ENCODE measurements around the gene MEGF9. TPM values are rescaled to one million over a fixed set of nuclear protein-coding genes. Genes with fewer than 3 reads are reported as not detected.

Gene MEGF9
- total and polyA plus RNA-seq, 4 donors = 5.9 to 21.5 (median 12.0) TPM

GRCh38 chr9:120567874-120568273 lies 146.4 kb downstream of the MEGF9 start:
- peaks cover 0 to 3% of the 10 kb centered on the region in 2 donors for H3K4me1 ChIP-seq (ENCODE audit: control insufficient read depth in 1 of 2, insufficient read depth in 2 of 2, low read length in 2 of 2)
- H3K27ac ChIP-seq (ENCODE audit: low read depth in 1 of 2, low read length in 2 of 2) = no peak overlapping the region
- ATAC-seq (ENCODE audit: low FRiP score) (no peak), DNase-seq (no peak)
- intact Hi-C loops (cut with DNase I) = no loop called here
- no peaks in the 10 kb centered on the region for H3K27me3 ChIP-seq (ENCODE audit: control insufficient read depth in 1 of 2, insufficient read depth in 2 of 2, low read length in 1 of 2)
- no peak overlapping the region for H3K4me3 ChIP-seq (ENCODE audit: low read length in 2 of 2)
- peaks cover 2 to 6% of the 10 kb centered on the region in 2 donors for H3K36me3 ChIP-seq (ENCODE audit: control insufficient read depth in 1 of 2, insufficient read depth in 2 of 2, low read length in 1 of 2)
- WGBS, 2 donors = 96 to 97% methylated on average over 4 of the region's 4 CpGs
- no peaks in the 10 kb centered on the region for H3K9me3 ChIP-seq (ENCODE audit: control insufficient read depth, low read length)

GRCh38 chr9:120567081-120567480 lies 147.2 kb downstream of the MEGF9 start:
- 91 to 93% methylated on average over 3 of the region's 3 CpGs for WGBS, 2 donors
- peaks cover 2 to 6% of the 10 kb centered on the region in 2 donors for H3K36me3 ChIP-seq (ENCODE audit: control insufficient read depth in 1 of 2, insufficient read depth in 2 of 2, low read length in 1 of 2)
- H3K27me3 ChIP-seq (ENCODE audit: control insufficient read depth in 1 of 2, insufficient read depth in 2 of 2, low read length in 1 of 2) = no peaks in the 10 kb centered on the region
- ATAC-seq (ENCODE audit: low FRiP score) (no peak), DNase-seq (no peak)
- peaks cover 0 to 3% of the 10 kb centered on the region in 2 donors for H3K4me1 ChIP-seq (ENCODE audit: control insufficient read depth in 1 of 2, insufficient read depth in 2 of 2, low read length in 2 of 2)
- no peaks in the 10 kb centered on the region for H3K9me3 ChIP-seq (ENCODE audit: control insufficient read depth, low read length)
- intact Hi-C loops (cut with DNase I) = no loop called here
- no peak overlapping the region for H3K4me3 ChIP-seq (ENCODE audit: low read length in 2 of 2)
- H3K27ac ChIP-seq (ENCODE audit: low read depth in 1 of 2, low read length in 2 of 2) = no peak overlapping the region

GRCh38 chr9:120564589-120564988 lies 149.7 kb downstream of the MEGF9 start:
- 98% methylated on average over 3 of the region's 3 CpGs for WGBS, 2 donors
- H3K36me3 ChIP-seq (ENCODE audit: control insufficient read depth in 1 of 2, insufficient read depth in 2 of 2, low read length in 1 of 2) = peaks cover 2 to 5% of the 10 kb centered on the region in 2 donors

GRCh38 chr9:120562861-120563443 lies 151.3 kb downstream of the MEGF9 start:
- WGBS, 2 donors = 79 to 81% methylated on average over 8 of the region's 8 CpGs
- ATAC-seq (ENCODE audit: low FRiP score) = no peak
- Histone ChIP-seq H3K4me1 (ENCODE audit: control insufficient read depth in 1 of 2, insufficient read depth in 2 of 2, low read length in 2 of 2) (no peaks in the 10 kb centered on the region), H3K9me3 (ENCODE audit: control insufficient read depth, low read length) (no peaks in the 10 kb centered on the region), H3K27me3 (ENCODE audit: control insufficient read depth in 1 of 2, insufficient read depth in 2 of 2, low read length in 1 of 2) (no peaks in the 10 kb centered on the region), H3K4me3 (ENCODE audit: low read length in 2 of 2) (no peak overlapping the region), H3K36me3 (ENCODE audit: control insufficient read depth in 1 of 2, insufficient read depth in 2 of 2, low read length in 1 of 2) (peaks cover 2 to 3% of the 10 kb centered on the region in 2 donors), H3K27ac (ENCODE audit: low read depth in 1 of 2, low read length in 2 of 2) (no peak overlapping the region)
- no peak for DNase-seq
- intact Hi-C loops (cut with DNase I) = no loop called here

More at GRCh38 chr9:120564589-120564988, 149.7 kb downstream of the MEGF9 start:
- ATAC-seq (ENCODE audit: low FRiP score) (no peak), DNase-seq (no peak)
- Histone ChIP-seq H3K27me3 (ENCODE audit: control insufficient read depth in 1 of 2, insufficient read depth in 2 of 2, low read length in 1 of 2) (no peaks in the 10 kb centered on the region), H3K4me1 (ENCODE audit: control insufficient read depth in 1 of 2, insufficient read depth in 2 of 2, low read length in 2 of 2) (no peaks in the 10 kb centered on the region), H3K27ac (ENCODE audit: low read depth in 1 of 2, low read length in 2 of 2) (no peak overlapping the region), H3K9me3 (ENCODE audit: control insufficient read depth, low read length) (no peaks in the 10 kb centered on the region), H3K4me3 (ENCODE audit: low read length in 2 of 2) (no peak overlapping the region)
- intact Hi-C loops (cut with DNase I) = no loop called here

GRCh38 chr9:120561709-120562108 lies 152.6 kb downstream of the MEGF9 start:
- Histone ChIP-seq H3K4me1 (ENCODE audit: control insufficient read depth in 1 of 2, insufficient read depth in 2 of 2, low read length in 2 of 2) (no peaks in the 10 kb centered on the region), H3K36me3 (ENCODE audit: control insufficient read depth in 1 of 2, insufficient read depth in 2 of 2, low read length in 1 of 2) (peaks cover 2 to 6% of the 10 kb centered on the region in 2 donors), H3K4me3 (ENCODE audit: low read length in 2 of 2) (no peak overlapping the region), H3K9me3 (ENCODE audit: control insufficient read depth, low read length) (no peaks in the 10 kb centered on the region), H3K27me3 (ENCODE audit: control insufficient read depth in 1 of 2, insufficient read depth in 2 of 2, low read length in 1 of 2) (no peaks in the 10 kb centered on the region), H3K27ac (ENCODE audit: low read depth in 1 of 2, low read length in 2 of 2) (no peak overlapping the region)
- DNase-seq (no peak), ATAC-seq (ENCODE audit: low FRiP score) (no peak)
- WGBS, 2 donors = 95 to 98% methylated on average over 1 of the region's 1 CpG
- intact Hi-C loops (cut with DNase I) = no loop called here

GRCh38 chr9:120559546-120559945 lies 154.7 kb downstream of the MEGF9 start:
- Histone ChIP-seq H3K4me1 (ENCODE audit: control insufficient read depth in 1 of 2, insufficient read depth in 2 of 2, low read length in 2 of 2) (no peaks in the 10 kb centered on the region), H3K4me3 (ENCODE audit: low read length in 2 of 2) (no peak overlapping the region), H3K27me3 (ENCODE audit: control insufficient read depth in 1 of 2, insufficient read depth in 2 of 2, low read length in 1 of 2) (no peaks in the 10 kb centered on the region), H3K27ac (ENCODE audit: low read depth in 1 of 2, low read length in 2 of 2) (no peak overlapping the region), H3K36me3 (ENCODE audit: control insufficient read depth in 1 of 2, insufficient read depth in 2 of 2, low read length in 1 of 2) (peaks cover 0 to 3% of the 10 kb centered on the region in 2 donors), H3K9me3 (ENCODE audit: control insufficient read depth, low read length) (no peaks in the 10 kb centered on the region)
- no peak for ATAC-seq (ENCODE audit: low FRiP score)
- intact Hi-C loops (cut with DNase I) = no loop called here
- WGBS, 2 donors = 42 to 63% methylated on average over 1 of the region's 1 CpG
- no peak for DNase-seq

GRCh38 chr9:120558454-120558853 lies 155.8 kb downstream of the MEGF9 start:
- Histone ChIP-seq H3K36me3 (ENCODE audit: control insufficient read depth in 1 of 2, insufficient read depth in 2 of 2, low read length in 1 of 2) (peaks cover 0 to 3% of the 10 kb centered on the region in 2 donors), H3K4me1 (ENCODE audit: control insufficient read depth in 1 of 2, insufficient read depth in 2 of 2, low read length in 2 of 2) (no peaks in the 10 kb centered on the region), H3K4me3 (ENCODE audit: low read length in 2 of 2) (no peak overlapping the region), H3K27me3 (ENCODE audit: control insufficient read depth in 1 of 2, insufficient read depth in 2 of 2, low read length in 1 of 2) (no peaks in the 10 kb centered on the region), H3K9me3 (ENCODE audit: control insufficient read depth, low read length) (no peaks in the 10 kb centered on the region), H3K27ac (ENCODE audit: low read depth in 1 of 2, low read length in 2 of 2) (no peak overlapping the region)
- 98% methylated on average over 3 of the region's 3 CpGs for WGBS, 2 donors
- ATAC-seq (ENCODE audit: low FRiP score) (no peak), DNase-seq (no peak)
- intact Hi-C loops (cut with DNase I) = no loop called here

GRCh38 chr9:120557205-120557604 lies 157.1 kb downstream of the MEGF9 start:
- no peak overlapping the region for H3K4me3 ChIP-seq (ENCODE audit: low read length in 2 of 2)
- intact Hi-C loops (cut with DNase I) = no loop called here
- DNase-seq = no peak
- no peaks in the 10 kb centered on the region for H3K9me3 ChIP-seq (ENCODE audit: control insufficient read depth, low read length)
- peaks cover 0 to 3% of the 10 kb centered on the region in 2 donors for H3K36me3 ChIP-seq (ENCODE audit: control insufficient read depth in 1 of 2, insufficient read depth in 2 of 2, low read length in 1 of 2)
- ATAC-seq (ENCODE audit: low FRiP score) = no peak
- no peaks in the 10 kb centered on the region for H3K4me1 ChIP-seq (ENCODE audit: control insufficient read depth in 1 of 2, insufficient read depth in 2 of 2, low read length in 2 of 2)
- H3K27me3 ChIP-seq (ENCODE audit: control insufficient read depth in 1 of 2, insufficient read depth in 2 of 2, low read length in 1 of 2) = no peaks in the 10 kb centered on the region
- H3K27ac ChIP-seq (ENCODE audit: low read depth in 1 of 2, low read length in 2 of 2) = no peak overlapping the region
- WGBS, 2 donors = 44% methylated on average over 2 of the region's 2 CpGs

- Histone ChIP-seq H3K27me3 (ENCODE audit: control insufficient read depth in 1 of 2, insufficient read depth in 2 of 2, low read length in 1 of 2) (no peaks in the 10 kb centered on the region), H3K4me3 (ENCODE audit: low read length in 2 of 2) (no peak overlapping the region), H3K36me3 (ENCODE audit: control insufficient read depth in 1 of 2, insufficient read depth in 2 of 2, low read length in 1 of 2) (peaks cover 0 to 3% of the 10 kb centered on the region in 2 donors), H3K4me1 (ENCODE audit: control insufficient read depth in 1 of 2, insufficient read depth in 2 of 2, low read length in 2 of 2) (no peaks in the 10 kb centered on the region), H3K27ac (ENCODE audit: low read depth in 1 of 2, low read length in 2 of 2) (no peak overlapping the region), H3K9me3 (ENCODE audit: control insufficient read depth, low read length) (no peaks in the 10 kb centered on the region)
- no peak for DNase-seq
- intact Hi-C loops (cut with DNase I) = no loop called here
- no peak for ATAC-seq (ENCODE audit: low FRiP score)
- 87 to 88% methylated on average over 3 of the region's 3 CpGs for WGBS, 2 donors
These were observed 157.5 kb downstream of the MEGF9 start for GRCh38 chr9:120556775-120557174.

Measured in aorta (tissue), 5 donors.